Fibroblast of pulmonary artery (primary cell): ENCODE results near the gene BMP10.

ENCODE experiments used
- DNase-seq: peaks from one replicate; pipeline ENCODE4 v3.0.0-alpha.2; 2010; ENCODE audit warnings: low read depth
- H3K4me3 ChIP-seq: replicated peaks from 2 replicates; pipeline ENCODE4 v1.5.1; 2011; ENCODE audit warnings: low read depth, mild to moderate bottlenecking, control low read depth, low read length, moderate library complexity
- CTCF ChIP-seq: IDR thresholded peaks from 2 replicates; pipeline ENCODE4 v1.5.1; 2011; ENCODE audit warnings: mild to moderate bottlenecking, control low read depth, low read length, inconsistent platforms; ENCODE audit errors: missing control alignments

Gene BMP10

DNA sequence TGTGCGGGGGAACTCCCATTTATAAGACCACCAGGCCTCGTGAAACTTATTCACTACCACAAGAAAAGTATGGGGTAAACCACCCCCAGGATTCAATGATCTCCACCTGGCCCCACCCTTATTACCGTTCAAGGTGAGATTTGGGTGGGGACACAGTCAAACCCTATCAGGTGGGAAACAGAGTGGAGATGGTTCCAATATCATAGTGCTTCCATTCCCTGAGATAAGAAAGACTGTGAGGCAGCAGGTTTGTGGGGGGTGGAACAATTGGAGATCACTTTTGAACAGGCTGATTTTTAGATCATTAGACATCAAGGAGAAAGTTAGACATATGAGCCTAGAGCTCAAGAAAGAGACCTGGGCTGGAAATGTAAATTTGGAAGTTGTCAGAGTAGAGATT is 42.2 kb upstream of the BMP10 start:
- no peak for TF ChIP-seq CTCF
- no peak overlapping the region for H3K4me3 ChIP-seq
- no peak for DNase-seq

- no peak for DNase-seq
- TF ChIP-seq CTCF = no peak
- H3K4me3 ChIP-seq = no peak overlapping the region
These were observed 41.5 kb upstream of the BMP10 start for GRCh38 chr2:68912732-68913131.

DNA sequence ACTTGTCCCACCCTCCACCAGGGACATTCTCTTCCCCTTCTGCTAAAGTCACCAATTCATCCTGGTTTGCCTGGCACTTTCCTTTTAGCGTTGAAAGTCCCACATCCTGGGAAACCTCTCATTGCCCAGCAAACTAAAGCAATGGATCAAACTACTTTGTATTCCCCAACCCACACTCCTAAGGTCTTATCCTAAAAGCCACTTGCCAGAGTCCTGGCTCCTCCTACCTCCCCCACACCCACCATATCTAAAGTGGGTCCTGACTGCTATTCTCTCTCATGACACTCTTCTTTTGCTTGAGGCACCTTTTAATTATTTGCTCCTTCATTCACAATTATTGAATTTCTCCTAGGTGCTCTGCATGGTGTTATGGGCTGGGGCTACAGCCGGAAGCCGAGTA is 40.9 kb upstream of the BMP10 start:
- H3K4me3 ChIP-seq = no peak overlapping the region
- no peak for DNase-seq
- no peak for TF ChIP-seq CTCF

- no peak for DNase-seq
- TF ChIP-seq CTCF = no peak
- H3K4me3 ChIP-seq = no peak overlapping the region
These were observed 40.5 kb upstream of the BMP10 start for GRCh38 chr2:68911709-68912108.

- H3K4me3 ChIP-seq = no peak overlapping the region
- no peak for TF ChIP-seq CTCF
- no peak for DNase-seq
These were observed 40.0 kb upstream of the BMP10 start for GRCh38 chr2:68911246-68911645.

DNA sequence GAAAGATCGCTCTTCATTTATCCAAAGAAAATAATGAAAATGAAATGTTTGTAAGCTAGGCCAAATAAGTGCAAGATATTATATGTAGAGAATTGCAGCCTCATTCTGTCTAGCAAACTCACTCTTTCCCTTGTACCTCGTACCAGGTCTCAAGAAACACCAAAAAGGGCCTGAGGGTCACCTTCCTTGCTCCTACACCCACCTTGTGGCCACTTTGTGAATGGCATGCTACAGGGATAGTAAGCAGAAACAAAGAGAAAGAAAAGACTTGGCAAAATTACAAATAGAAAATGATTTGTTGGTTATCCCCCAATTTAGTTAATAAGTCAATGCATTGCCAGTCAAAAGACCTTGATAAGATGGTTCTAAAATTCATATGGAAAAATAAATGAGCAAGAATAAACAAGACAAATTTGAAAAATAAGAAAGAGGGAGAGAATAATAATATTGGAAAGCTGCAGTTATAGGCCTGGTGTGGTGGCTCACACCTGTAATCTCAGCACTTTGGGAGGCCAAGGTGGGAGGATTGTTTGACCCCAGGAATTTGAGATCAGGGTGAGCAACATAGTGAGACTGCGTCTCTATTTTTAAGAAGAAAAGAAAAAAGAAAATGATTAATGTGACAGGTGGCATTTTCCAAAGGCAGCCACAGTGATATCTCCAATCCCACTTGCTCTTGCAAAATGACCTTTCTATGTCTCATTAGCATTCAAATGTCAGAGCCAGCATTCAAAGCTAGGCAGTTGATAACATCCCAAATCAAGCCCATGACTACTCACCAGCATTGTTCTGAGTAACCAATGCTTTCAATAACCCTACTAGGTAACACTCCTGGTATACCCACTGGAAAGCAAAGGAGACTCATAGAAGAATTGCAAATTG is 38.8 kb upstream of the BMP10 start:
- peak; percentile 99 for TF ChIP-seq CTCF
- peak; percentile 88 for DNase-seq

More for the DNA sequence above, 38.8 kb upstream of the BMP10 start:
- H3K4me3 ChIP-seq = no peak overlapping the region
